SH-SY5Y (cell line): ENCODE results near the gene RARRES1.

Experiments
- GATA2 ChIP-seq: IDR thresholded peaks from 2 replicates; pipeline ENCODE4 v1.6.1; 2011; ENCODE audit warnings: mild to moderate bottlenecking, low read depth, low read length
- GATA3 ChIP-seq: IDR thresholded peaks from 2 replicates; pipeline ENCODE4 v1.6.1; 2011; ENCODE audit warnings: low read depth, mild to moderate bottlenecking, low read length, moderate library complexity

The RARRES1 gene

GRCh38 chr3:158663246-158663645 lies 69.0 kb downstream of the RARRES1 start:
- TF ChIP-seq GATA3 (no peak), GATA2 (no peak)

DNA sequence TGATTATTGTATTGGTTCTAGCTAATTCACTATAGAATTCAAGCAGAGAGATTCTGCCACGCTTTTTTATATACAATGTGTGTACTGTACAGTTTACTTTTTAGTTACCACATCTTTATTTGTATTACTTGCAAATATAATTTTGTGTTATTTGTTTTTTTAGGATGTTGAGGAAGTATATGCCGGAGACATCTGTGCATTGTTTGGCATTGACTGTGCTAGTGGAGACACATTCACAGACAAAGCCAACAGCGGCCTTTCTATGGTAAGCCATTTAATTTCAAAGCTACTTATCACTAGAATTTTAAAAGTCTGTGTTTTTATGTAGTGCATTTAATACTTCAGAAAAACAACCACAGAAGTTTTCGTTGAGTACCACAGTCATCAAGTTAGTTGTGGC lies 71.5 kb downstream of the RARRES1 start:
- TF ChIP-seq GATA3 (no peak), GATA2 (no peak)

GRCh38 chr3:158659454-158660237 lies 72.6 kb downstream of the RARRES1 start:
- TF ChIP-seq GATA3 (no peak), GATA2 (no peak)

- TF ChIP-seq GATA2 (no peak), GATA3 (no peak)
These were observed 73.4 kb downstream of the RARRES1 start for GRCh38 chr3:158658889-158659288.

GRCh38 chr3:158652463-158652862 lies 79.8 kb downstream of the RARRES1 start:
- no peak for TF ChIP-seq GATA2
- TF ChIP-seq GATA3, result no peak

GRCh38 chr3:158651192-158651591 lies 81.1 kb downstream of the RARRES1 start:
- no peak for TF ChIP-seq GATA2
- no peak for TF ChIP-seq GATA3

- TF ChIP-seq GATA3 (no peak), GATA2 (no peak)
These were observed 82.5 kb downstream of the RARRES1 start for GRCh38 chr3:158649791-158650190.
